Right hindlimb (tissue), 1 donor: ENCODE measurements around the gene PPP2R2D.

ENCODE experiments used
- DNase-seq: peaks from one replicate; pipeline ENCODE4 v3.0.0-alpha.2; 2018

The PPP2R2D gene

DNA sequence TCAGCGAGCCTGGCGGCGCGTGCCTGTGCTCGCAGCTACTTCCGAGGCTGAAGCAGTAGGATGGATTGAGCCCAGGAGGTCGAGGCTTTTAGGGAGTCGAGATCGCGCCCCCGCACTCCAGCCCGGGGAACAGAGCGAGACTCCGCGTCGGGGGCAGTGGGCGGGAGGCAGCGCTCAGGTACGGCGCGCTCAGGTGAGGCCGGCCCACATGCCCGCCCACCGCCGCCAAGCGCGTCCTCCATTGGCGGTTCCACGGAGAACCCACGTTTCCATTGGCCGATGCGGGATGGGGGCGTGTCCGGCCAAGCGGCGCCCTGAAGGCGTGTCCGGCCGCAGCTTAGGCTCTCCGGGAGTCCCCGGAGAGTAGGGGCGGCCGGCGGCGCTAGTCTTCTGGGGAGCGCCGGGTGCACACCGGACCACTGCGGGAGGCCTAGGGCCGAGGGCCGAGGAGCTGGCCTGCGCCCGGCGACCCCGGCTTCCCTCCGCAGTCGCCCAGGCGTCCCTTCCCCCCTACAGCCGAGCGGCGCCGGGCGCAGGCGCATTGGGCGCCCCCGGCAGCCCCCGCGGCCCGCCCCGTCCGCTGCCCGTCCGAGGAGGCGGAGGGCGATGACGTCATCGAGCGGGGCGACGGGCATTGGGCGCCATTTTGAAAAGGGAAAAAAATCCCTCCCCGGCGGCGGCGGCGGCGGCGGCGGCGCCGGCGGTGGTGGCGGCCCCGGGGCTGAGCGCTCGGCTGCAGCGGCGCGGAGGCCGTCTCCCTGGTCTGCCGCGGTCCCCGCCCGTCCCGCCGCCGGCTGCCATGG, at the start of gene PPP2R2D:
TSS of gene PPP2R2D (plus strand) at position 659 of the 803 bp plus-strand sequence. CDS start at position 800, 141 bp downstream.
- peak; percentile 94 for DNase-seq

DNA sequence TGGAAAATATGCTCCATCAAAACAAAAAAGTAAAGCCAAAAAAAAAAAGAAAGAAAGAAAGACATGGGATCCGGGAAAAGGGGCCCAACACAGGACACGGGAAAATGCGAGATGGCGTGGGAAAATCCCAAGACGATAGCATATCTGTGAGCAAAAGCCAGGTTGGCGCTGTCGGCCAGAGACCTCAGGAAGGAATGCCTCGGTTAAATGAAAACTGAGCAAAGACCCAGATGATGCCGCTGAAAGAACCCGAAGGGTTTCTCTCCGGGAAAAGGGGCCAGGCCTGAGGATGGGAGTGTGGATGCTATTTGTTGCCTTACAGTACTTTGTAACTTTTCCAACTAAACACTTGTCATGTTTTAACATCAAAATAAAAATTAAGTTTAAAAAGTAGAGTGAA, 49.5 kb upstream of the PPP2R2D start:
- DNase-seq: no peak

DNA sequence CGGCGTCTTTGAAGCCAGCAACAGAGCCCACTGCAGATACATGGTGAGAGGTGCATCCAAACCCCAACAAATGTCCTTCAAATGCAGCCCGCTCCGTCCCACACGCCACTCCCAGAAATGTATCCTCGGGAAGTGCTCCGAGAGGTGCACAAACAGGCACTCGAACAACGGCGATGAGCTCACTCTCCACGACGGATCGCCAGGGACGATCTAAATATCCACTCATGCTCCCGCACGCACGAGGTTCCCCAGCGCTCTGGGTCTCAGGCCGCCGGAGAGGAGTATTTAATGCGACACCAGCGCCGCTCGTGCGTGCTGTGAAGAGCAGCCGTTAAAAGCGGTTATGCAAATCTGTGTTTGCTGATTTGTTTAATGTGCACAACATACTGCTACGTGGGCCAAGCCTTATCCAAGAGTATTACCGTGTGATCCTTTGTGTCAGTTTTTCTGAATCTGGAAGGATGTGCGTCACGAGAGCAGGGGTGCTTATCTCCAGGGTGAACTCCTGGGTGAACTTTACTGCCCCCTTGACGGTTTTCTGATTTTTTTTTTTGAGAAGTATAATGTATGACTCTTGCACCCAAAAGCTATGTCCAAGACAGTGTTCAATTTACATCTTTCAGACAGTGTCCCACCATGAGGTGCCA, 48.5 kb upstream of the PPP2R2D start:
- DNase-seq: no peak

DNA sequence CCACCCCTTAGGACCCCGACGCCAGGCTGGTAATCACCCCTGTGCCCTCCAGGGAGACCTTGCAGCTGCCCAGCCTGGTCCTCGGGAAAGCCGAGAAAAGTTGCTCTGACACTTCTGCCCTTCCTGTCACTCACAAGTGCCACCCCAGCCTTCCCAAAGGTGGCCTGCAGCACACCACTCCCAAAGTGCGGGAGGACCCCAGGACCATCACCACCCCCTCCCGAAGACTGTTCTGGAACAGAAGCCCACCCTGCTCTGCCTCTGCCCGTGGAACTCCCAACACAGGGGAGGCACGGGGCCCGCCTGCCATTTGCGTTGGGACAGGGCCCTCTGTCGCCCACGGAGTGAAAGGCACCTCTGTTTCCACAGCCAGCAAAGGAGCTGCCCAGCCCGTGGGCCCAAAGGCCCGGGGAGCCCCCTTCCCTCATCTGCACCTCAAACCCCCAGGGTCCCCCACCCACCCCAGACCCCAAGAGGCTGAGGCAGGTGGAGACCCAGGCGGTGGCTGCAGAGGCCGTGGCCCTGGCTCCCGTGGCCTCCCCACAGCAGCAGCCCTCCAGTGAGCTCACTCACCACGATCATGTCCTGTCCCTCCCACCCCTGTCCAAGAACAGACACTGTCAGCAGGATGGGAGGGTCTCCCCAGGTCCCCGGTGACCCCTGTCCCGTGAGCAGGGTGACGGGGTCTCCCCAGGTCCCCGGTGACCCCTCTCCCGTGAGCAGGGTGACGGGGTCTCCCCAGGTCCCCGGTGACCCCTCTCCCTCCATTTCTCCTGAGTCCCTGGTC, 47.8 kb upstream of the PPP2R2D start:
- DNase-seq: no peak

DNA sequence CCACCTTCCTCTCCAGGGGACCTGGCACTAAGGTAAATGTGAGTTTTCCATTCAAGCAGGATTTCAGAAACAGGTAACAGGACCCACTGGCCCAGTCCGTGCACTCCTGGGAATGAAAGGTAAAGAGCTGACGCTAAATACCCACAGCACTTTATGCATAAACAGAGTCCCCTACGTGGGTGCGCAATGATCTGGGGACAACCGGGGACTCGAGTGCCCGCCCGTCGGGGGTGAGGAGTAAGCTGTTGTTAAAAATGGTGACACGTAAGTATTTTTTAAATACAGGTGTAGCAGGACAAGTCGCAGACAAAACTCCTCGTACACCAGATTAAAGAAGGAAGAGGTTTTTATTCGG, 47.2 kb upstream of the PPP2R2D start:
- no peak for DNase-seq

DNA sequence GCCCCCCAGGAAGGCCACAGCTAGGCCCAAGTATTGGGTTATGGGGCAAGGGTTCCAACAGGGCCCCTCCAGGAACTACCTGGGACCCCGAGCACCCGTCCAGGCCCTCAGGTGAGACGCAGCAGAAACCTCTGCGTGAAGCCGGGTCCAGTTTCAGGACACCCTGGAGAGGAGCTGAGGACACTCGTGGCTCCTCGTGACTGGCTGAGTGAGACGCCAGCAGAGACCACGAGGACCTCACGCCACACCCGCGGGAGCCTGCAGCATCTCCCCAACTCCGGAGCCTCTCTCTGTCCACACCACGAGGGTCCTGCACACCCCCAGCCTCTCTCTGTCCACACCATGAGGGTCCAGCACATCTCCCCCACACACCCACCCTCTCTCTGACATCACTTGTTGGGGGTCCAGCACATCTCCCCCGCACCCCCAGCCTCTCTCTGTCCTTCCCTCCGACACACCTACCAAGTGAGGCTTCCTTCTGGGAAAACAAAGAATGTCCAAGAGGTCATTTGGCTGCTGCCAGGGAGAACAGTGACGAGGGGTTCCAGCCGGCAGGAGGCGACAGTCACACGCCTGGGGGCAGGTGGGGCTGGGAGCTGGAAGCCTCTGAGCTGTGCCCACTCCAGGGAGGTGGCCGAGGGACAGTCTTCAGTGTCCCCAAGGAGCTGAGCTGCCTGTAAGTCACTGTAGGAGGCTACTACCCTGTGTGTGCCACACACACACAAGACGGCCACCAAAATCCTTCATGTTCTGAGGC, 46.1 kb upstream of the PPP2R2D start:
- no peak for DNase-seq

DNA sequence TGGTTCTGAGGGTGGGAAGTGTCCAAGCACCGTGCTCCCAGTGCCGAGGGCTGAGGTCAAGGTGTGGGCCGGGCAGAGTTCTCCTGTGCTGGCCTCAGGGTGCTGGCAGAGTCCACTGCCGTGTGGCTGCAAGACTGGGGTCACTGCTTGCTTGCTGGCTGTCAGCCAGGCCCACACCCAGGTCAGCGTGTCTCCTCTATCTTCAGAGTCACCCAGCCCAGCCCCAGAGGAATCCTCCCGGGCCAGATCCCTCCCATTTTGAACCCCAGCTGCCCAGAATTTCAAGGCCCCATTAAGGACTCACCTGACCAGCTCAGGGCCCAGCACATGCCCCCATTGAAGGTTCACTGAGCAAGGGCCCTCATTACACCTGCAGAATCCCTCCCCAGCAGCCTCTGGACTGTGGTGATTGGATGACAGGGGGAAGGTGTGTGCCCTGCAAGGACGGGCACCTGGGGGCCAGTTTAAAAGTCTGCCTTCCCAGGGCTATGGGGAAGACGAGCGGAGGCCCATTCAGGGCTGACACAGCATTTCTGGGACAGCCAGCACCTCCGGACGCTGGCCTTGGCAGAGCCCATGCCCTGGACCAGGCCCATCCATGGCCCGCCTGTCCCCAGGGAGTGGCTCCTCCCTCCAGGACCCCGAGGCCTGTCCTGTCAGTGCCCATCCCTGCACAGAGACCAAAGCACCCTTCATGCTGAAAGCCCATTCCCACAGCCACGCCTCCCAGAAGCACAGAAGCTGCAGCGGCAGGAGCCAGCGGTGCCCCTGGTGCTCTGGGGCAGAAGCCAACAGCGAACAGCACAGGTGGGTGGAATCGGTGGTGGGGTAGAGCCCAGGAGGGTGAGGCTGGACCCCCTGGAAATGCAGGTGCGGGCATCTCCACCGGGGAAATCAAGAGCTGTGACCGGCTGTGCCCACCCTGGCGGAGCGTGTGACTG, 45.1 kb upstream of the PPP2R2D start:
- no peak for DNase-seq

DNA sequence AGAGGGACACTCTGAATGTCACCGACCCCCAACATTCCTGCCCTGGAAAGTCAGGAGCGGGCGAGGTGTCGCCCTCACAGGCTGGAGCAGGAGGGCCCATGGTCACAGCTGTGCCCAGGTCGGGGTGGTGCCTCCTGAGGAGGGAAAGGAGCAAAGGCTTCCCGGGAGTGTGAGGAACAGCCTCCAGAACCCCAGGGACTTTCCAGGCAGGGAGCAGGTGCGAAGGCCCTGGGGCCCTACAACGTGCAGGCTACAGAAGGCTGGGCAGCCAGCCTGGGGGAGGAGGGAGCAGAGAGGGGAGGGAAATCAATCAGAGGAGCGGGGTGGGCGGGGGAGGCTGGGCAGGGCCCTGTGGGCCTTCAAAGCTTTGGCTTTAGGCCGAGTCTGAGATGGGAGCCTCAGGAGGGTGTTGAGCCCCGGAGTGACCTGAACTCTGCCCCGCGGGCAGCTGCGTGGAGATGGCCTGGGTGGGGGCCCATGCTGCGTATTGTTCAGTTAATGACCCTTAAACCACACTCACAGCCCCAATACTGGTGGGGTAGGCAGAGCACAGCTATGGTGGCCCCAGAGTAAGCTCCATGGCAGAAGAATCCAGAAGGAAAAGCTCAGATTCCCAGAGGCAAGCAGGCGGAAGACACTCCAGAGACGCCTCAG, 44.2 kb upstream of the PPP2R2D start:
- DNase-seq: no peak

DNA sequence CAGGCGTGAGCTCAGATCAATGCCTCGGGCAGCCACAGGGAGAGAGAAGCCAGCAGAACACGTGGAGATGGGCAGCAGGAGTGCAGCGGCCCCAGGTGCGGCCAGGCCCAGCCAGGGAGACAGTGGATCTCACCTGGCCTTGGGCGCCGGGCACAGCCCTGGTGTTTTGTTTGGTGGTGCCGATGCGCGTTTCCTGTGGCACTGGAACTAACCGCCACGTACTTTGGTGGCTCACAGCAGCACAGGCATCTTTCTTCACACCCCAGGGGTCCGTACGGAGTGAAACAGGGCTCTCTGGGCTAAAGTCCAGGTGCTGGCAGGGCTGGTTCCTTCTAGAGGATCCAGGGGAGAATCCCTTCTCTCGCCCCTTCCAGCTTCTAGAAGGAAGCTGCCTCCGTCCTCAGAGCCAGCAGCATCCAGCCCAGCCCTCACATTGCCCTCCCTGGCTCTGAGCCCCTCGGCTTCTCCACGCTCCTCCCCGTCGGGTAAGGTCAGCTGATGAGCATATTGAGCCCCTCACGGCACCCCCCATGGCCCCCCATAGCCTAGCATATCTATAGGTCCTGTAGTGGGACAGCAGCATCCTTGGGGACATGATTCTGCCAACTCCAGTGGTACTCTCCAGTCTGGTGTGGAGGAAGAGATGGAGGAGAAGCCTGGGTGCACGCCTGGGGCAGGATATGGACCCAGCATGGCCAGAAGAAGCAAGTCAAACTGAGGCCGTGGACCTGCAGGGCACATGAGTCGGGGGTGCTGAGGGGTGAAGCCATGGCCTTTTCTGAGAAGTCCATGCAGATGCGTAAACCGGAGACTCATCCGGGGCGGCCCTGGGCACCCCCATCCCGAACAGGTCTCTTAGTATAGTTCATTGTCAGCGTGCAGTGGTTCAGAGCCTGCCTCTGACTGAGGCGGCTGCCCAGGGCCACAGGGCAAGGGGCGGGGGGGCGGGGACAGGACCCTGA, 43.4 kb upstream of the PPP2R2D start:
- no peak for DNase-seq

DNA sequence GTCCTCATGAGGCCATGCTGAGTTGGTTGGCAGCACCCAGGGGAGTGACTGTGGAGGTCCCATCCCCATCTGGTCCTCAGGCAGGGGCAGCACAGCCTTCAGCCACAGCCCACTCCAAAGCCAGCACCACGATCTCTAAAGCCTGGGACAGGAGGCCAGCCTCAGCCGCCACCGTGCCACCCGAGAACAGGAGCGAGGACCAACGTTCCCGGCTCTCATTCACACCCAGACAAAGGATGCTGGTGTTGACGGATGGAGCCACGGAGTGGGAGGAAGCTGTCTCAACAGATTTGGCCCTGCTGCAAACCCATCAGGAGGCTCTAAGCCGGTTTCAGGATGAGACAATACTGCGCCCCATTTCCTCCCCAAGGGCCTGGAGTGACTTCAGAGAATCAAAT, 42.7 kb upstream of the PPP2R2D start:
- DNase-seq: no peak

DNA sequence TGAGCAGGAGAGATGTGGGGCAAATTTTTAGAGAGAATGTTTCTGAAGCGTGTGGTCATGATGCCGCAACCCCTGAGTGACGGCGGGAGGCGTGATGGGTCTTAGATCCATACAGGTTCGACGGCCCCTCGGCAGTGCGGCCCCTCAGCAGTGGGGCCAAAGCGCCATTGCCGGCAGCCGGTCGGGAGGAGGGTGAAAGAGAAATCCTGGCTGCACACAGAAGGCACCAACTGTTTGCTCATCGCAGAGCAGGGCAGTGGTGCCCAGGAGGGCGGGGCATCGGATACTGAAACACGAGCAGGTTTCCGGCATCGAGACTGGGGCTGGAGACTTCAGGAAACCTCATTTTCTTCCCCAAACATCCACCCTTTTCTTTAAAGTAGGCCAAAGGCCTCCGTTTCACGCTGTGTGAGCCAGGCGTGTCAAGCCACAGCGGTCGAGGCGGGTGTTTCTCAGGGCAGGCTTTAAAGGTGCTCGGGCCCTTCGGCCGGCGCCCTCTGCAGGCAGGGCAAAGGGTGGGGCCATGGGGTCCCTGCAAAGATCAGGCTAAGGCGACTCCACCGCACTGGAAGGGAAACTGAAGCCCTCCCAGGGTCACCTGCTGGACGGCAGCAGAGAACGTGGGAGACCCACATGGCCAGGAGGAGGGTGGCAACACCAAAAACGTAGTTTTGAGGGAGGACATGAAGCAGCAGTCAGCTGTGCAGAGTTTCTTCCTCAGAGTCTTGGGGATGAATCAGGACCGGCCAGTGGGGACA, 42.0 kb upstream of the PPP2R2D start:
- no peak for DNase-seq

DNA sequence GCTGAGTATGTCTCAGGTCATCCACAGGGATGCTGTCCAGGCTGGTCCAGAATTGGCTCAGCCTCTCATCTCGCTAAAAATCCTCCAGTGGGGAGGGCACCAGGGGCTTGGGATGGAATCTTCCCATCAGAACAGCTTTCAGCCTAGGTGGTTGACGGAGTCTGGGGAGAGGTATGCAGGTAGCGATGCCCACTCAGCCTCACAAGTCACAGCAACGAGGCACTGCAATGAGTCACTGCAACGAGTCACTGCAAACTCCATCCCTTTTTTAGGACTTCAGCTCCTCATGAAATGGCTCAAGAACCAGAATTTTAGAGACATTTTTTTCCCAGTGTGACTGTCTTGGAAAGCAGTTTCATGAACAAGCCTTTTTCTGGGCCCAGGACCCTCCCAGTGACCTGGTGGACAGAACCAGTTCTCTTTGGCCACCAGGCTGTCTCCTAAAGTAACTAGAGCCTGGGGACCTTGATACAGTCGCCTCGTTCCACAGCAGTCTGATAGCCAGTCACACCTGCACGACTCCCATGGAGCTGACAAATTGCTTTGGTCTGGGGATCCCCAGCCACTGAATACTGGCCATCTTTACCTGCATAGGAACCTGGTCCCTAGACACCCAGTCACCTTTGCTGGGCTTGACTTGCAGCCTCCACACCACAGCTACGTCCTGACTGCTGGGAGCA, 41.3 kb upstream of the PPP2R2D start:
- DNase-seq: no peak

DNA sequence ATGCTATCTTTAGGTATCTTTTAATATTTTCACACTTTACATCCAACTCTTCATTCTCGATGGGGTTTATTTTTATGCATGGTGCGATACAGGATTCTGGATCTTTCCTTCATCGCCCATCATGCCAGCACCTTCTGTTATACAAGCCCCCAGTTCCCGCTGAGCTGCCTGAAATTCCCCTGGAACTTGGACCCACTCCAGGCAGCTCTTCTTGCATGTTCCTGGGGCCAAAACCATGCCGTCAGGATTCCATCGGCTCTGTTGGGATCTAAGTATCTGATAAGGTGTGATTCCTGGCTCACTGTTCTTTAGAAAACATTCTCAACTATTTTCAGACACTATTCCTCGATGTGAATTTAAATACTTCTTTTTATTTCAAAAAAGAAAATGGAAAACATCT, 40.5 kb upstream of the PPP2R2D start:
- DNase-seq: no peak

DNA sequence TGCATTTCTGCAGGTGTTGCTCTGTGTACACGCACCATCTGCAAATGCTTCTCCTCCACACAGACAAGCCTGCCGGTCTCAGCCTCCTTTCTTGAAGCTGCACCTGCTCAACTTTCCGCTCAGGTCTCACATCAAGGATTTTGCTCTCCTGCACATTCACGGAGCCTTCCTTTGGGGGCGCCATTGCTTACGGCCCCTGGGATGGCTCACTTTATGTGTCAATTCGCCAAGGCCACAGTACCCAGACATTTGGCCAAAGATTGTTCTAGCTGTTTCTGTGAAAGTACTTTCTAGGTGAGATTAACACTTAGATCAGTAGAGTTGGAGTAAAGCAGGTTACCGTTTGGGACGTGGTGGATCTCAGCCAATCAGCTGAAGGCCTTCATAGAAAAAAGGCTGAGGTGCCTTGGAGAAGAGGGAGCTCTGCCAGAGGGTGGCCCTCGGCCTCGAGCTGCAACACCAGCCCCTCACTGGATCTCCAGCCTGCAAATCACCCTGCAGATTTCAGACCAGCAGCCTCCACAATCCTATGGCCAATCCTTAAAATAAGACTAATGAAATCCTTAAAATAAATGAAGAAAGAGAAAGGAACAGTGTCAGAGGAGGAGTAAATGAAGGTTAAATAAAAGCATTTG, 39.9 kb upstream of the PPP2R2D start:
- no peak for DNase-seq

DNA sequence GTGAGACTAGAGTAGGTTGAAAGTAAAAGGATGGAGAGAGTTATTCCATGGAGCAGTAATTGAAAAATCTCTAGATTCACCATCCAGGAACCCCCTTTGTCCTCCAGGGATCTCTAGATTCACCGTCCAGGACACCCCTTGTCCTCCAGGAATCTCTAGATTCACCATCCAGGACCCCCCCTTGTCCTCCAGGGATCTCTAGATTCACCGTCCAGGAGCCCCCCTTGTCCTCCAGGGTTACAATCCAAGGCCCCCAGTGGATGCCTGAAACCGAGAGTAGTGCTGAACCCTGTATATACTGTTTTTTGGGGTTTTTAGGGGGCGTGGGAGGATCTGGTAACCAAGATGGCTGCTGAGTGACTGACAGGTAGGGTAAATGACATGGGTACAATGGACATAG, 38.3 kb upstream of the PPP2R2D start:
- no peak for DNase-seq

DNA sequence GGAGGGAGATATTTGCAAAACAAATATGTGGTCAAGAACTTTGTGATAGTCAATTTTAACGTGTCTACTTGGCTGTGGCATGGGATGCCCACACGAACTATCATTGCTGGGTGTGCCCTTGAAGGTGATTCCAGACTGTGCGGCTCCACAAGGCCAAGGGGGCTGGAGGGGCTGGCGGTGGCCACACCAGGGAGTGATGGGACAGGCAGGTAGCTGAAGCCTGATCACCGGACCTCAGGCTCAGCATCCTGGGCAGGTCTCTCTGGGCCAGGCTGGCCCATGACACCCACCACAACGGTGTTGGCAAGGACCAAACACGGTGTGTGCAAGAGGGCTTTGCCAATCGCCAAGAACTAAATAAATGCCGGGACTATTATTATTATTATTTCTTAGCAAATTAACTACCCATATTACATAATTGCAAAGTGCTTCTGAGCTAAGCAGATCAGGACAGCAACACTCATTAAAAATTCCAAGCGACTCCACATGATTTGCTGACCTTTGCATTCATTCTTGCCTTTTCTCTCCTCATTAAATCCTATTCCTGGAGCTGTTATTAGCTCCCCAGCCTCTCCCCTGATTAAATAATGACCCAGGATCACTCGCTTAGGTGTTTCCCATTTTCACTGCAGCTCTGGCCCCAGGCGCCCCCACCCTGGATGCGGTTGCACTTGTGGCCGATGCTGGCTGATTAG, 35.4 kb upstream of the PPP2R2D start:
- no peak for DNase-seq

DNA sequence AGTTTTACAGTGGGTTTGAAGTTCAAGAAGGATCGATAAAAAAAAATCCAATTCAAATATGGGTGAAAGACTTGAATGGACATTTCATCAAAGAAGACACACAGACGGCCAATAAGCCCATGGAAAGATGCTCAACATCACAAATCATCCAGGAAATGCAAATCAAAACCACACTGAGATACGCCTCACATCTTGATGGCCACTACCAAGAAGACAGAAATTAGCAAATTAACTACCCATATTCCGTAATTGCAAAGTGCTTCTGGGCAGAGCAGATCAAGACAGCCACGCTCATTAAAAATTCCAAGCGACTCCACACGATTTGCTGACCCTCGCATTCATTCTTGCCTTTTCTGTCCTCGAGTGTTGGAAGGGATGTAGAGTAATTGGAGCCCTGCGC, 34.1 kb upstream of the PPP2R2D start:
- no peak for DNase-seq

DNA sequence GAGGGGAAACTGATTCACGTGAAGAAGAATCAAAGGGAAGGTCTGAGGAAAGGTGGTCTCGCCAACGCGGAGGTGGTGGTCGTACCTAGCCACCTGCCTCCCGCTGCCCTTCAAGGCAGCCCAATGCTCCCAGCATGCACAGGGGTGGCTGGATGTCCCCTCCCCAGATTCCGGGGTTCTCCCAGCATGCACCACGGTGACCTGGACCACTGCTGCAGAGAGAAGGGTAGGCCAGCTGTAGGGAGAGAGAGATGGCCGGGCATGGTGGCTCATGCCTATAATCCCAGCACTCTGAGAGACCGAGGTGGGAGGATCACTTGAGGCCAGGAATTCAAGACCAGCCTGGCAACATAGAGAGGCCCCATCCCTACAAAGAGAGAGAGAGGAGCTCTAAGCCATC, 32.4 kb upstream of the PPP2R2D start:
- DNase-seq: no peak
